ENCODE measurements around the gene BUD31. TPM values are rescaled to one million over a fixed set of nuclear protein-coding genes. Genes with fewer than 3 reads are reported as not detected.

Gene BUD31
- total RNA-seq, 1 experiment from 2014 or later = 104 TPM

- H3K23ac ChIP-seq (ENCODE audit: insufficient read length, low read depth, low read length) = no peak overlapping the region
- H3K23me2 ChIP-seq (ENCODE audit: insufficient read length, low read depth, low read length, poor library complexity, severe bottlenecking) = peaks cover 6% of the 10 kb centered on the region
- no peaks in the 10 kb centered on the region for H4K20me1 ChIP-seq (ENCODE audit: control insufficient read depth, insufficient read depth, insufficient read length)
- no peak overlapping the region for H2AK5ac ChIP-seq (ENCODE audit: insufficient read length, low read length)
- peaks cover 1% of the 10 kb centered on the region; the same call in 1 of the 2 replicates for H3K27me3 Mint-ChIP-seq (ENCODE audit: low read depth)
- H3K27ac ChIP-seq (ENCODE audit: insufficient read length, low read depth, low read length) = no peak overlapping the region
- no peaks in the 10 kb centered on the region for H3K79me2 ChIP-seq (ENCODE audit: insufficient read depth, low read length)
- no peak overlapping the region for H2BK20ac ChIP-seq (ENCODE audit: low read depth, low read length, poor library complexity, severe bottlenecking)
- H3K27ac Mint-ChIP-seq = peak overlapping the region in 2 of 3 experiments; percentile 40 to 51; a peak in 5 of 7 replicates
- no peak overlapping the region for H3K4me2 ChIP-seq (ENCODE audit: insufficient read depth, insufficient read length, low read length)
- H4K91ac ChIP-seq (ENCODE audit: insufficient read length, low read depth, low read length) = no peak overlapping the region
- no peak for DNase-seq
- peaks cover 35 to 84% (median 69%) of the 10 kb centered on the region in 3 experiments; a peak in 6 of 7 replicates for H3K36me3 Mint-ChIP-seq (ENCODE audit: insufficient read depth in 1 of 3, low read depth in 3 of 3)
- TF ChIP-seq CTCF (conservative IDR thresholded peaks at IDR 0.05) = no peak
- no peak overlapping the region for H3K18ac ChIP-seq (ENCODE audit: insufficient read length, low read depth, low read length)
- no peak overlapping the region for H2BK5ac ChIP-seq (ENCODE audit: insufficient read length, low read length)
- H4K5ac ChIP-seq (ENCODE audit: insufficient read length, low read depth, low read length) = no peak overlapping the region
- no peak overlapping the region for H3K4ac ChIP-seq (ENCODE audit: low read depth, low read length)
- WGBS (ENCODE audit: extremely low coverage, insufficient read length, low lambda C conversion rate) = no CpG with 5 or more reads among the region's 18 CpGs
- H3K27me3 ChIP-seq (ENCODE audit: insufficient read depth, low read length) = no peaks in the 10 kb centered on the region
- peaks cover 2% of the 10 kb centered on the region; the same call in 1 of the 2 replicates for H3K4me1 ChIP-seq (ENCODE audit: insufficient read depth, low read length)
- H3K9me3 Mint-ChIP-seq = no peaks in the 10 kb centered on the region
- H3K79me1 ChIP-seq (ENCODE audit: insufficient read depth, low read depth, low read length, poor library complexity, severe bottlenecking) = no peaks in the 10 kb centered on the region
- peaks cover 9 to 11% of the 10 kb centered on the region in 2 experiments for H3K4me1 Mint-ChIP-seq
- H3K9ac ChIP-seq (ENCODE audit: extremely low read depth, insufficient read length, low read length) = no peak overlapping the region
- no peak overlapping the region for H2BK12ac ChIP-seq (ENCODE audit: insufficient read length, low read depth, low read length)
- no peak overlapping the region for H3K14ac ChIP-seq (ENCODE audit: insufficient read depth, low read length)
- no peak overlapping the region for H2BK120ac ChIP-seq (ENCODE audit: low read depth, low read length, poor library complexity, severe bottlenecking)
- no peak overlapping the region for H2BK15ac ChIP-seq (ENCODE audit: low read depth, low read length)
- no peak overlapping the region for H3K56ac ChIP-seq (ENCODE audit: insufficient read length, low read depth, low read length)
- H4K8ac ChIP-seq (replicated peaks; ENCODE audit: insufficient read length, low read depth, low read length) = no peak overlapping the region
- H2AFZ ChIP-seq (ENCODE audit: low read length) = no peak overlapping the region
- H3K9me3 ChIP-seq (ENCODE audit: control insufficient read depth, low read depth, low read length) = no peaks in the 10 kb centered on the region
- no peak overlapping the region for H3T11ph ChIP-seq (ENCODE audit: low read length)
- no peak overlapping the region for H3K4me3 Mint-ChIP-seq
Measured at GRCh38 chr7:99397297-99397983, 11.3 kb upstream of the BUD31 start.

All from H9 (cell line).